GM12801 (cell line): ENCODE measurements around the gene RNASEH2A.

ENCODE experiments used
- TF ChIP-seq, protein P1 (sequence below): IDR thresholded peaks from one replicate; pipeline ENCODE4 v1.5.1; 2011; ENCODE audit warnings: control low read depth; ENCODE audit not compliant: insufficient read length; ENCODE audit errors: extremely low read depth

RNASEH2A gene

DNA sequence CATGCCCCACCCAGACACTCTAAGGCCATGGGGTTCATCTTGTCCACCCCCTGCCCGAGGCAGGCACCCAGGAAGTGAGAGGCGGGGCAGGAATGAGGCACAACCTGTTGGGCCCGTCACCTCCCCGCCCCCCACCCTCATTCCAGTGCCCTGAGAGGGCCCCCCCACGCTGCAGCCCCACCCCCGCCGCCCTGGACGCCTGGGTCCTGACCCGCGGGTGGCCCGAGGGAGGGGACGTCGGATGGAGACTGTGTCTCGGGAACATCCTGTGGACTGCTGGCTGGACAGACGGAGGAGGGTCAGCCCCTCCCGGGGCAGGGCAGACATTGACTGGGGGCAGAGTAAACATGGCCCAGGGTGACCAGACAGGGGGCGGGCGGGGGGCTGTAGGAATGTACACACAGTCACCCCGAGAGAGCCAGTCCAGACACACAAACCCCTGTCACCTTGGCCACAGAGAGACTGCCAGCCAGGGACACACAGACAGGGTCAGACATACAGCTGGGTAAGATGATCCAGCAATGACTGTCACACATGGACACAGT is 22.5 kb upstream of the RNASEH2A start:
- TF ChIP-seq, protein P1, sequence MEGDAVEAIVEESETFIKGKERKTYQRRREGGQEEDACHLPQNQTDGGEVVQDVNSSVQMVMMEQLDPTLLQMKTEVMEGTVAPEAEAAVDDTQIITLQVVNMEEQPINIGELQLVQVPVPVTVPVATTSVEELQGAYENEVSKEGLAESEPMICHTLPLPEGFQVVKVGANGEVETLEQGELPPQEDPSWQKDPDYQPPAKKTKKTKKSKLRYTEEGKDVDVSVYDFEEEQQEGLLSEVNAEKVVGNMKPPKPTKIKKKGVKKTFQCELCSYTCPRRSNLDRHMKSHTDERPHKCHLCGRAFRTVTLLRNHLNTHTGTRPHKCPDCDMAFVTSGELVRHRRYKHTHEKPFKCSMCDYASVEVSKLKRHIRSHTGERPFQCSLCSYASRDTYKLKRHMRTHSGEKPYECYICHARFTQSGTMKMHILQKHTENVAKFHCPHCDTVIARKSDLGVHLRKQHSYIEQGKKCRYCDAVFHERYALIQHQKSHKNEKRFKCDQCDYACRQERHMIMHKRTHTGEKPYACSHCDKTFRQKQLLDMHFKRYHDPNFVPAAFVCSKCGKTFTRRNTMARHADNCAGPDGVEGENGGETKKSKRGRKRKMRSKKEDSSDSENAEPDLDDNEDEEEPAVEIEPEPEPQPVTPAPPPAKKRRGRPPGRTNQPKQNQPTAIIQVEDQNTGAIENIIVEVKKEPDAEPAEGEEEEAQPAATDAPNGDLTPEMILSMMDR: no peak

DNA sequence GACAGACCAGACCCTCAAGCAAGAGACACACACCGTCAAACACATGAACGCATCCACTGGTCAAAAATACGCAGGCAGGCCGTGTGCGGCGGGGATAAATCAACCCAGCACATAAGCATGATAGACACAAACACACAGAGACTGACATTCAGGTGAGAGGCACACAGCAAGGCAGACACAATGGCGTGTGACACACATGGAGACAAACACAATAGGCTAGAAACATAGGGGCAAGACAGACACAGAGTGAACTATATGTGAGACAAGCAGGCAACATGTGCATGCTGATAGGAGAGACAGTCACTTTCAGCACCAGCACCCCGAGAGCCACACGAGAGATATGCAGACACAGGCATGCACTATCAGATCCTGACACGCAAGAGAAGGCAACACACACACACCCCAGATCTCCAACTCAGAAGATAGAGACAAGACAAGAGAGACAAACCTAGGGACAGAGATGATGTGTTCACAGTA is 22.0 kb upstream of the RNASEH2A start:
- TF ChIP-seq, protein P1: no peak

DNA sequence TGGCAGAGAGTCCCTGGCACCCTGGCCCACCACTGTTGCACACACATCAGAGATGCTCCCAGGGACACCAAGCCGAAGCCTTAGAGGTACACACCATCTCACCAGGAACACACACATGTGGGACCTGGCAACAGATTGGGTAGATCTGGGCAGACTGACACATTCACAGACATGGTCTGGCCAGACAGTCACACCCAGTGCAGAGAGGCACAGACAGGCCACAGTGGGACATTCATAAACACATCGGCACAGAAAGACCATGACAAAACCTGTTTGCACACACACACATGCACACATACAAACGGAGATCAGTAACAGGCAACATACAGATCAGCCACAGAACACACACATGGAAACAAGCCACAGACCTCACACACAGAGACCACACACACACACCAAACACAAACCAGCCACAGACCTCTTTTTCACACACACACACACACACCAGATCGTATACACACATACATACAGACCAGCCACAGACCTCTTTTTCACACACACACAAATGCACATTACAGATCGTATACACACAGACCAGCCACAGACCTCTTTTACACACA is 21.4 kb upstream of the RNASEH2A start:
- TF ChIP-seq, protein P1: no peak

DNA sequence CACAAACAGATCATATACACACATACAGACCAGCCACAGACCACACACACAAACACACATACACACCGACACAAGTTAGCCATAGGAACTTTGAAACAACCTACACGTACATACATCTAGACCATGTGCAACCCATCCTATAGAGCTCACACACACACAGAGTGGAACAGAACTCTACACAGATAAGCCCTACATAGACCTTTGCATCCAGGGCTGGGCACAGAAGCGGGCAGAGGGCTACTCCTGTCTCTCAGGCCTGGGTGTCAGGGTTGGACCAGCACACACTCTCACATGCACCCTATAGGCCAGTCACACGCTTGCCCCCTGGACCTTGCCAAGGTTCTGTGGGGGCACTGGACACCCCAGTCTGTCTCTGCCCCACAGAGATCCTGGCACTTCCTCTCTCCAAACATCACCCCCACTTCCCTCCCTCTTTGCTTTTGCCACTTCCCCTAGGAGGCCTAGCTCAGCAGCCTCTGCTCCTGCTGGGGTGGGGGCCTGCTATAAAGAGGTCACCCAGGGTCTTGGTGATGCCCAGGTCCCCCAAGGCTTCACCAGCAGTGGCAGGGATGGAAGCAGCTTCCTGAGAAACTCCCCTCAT is 20.9 kb upstream of the RNASEH2A start:
- TF ChIP-seq, protein P1: no peak

DNA sequence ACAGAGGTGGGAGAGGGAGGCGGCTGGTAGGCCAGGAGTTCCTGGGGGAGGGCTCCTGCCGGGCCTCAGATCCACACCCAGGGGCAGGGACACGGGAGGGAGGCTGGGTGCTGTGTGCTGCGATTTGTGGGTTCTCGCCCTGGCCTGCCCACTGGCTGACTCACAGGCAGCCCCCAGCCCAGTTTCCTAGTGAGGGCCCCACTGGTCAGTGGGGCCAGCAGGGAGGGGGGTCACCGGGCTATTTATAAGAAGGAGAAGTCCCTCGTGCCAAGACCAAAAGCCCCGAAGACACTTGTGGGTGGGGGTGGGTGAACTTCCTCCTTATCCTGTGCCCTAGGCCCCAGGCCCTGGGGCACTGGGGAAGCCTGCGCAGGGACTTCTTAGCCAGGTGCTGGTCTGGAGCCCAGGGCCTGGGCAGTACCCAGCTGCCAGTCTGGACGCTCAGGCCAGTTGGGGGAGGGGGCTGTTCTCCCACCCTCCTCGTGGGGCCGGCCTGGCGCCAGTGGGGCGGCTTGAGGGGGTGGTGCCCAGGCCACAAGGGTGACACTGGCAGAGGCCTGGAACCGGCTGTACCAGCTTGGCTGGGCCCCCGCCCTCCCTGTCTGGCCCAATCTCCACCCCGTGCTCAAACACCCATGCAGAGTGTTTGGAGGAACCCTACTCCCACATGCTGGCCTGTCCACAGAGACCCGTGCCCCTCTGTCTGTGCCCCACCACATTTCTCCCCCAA is 20.1 kb upstream of the RNASEH2A start:
- TF ChIP-seq, protein P1: no peak

DNA sequence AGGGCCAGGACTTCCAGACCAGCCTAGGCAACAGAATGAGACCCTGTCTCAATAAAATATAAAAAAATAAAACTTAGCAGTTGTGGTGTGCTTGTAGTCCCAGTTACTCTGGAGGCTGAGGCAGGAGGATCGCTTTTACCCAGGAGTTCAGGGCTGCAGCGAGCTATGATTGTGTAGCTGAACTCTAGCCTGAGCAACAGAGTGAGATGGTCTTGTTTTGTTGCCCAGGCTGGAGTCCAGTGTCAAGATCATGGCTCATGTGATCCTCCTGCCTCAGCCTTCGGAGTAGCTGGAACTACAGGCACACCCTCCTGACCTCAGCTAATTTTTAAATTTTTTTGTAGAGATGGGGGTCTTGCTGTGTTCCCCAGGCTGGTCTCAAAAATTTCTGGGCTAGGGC is 19.4 kb upstream of the RNASEH2A start:
- TF ChIP-seq, protein P1: no peak

DNA sequence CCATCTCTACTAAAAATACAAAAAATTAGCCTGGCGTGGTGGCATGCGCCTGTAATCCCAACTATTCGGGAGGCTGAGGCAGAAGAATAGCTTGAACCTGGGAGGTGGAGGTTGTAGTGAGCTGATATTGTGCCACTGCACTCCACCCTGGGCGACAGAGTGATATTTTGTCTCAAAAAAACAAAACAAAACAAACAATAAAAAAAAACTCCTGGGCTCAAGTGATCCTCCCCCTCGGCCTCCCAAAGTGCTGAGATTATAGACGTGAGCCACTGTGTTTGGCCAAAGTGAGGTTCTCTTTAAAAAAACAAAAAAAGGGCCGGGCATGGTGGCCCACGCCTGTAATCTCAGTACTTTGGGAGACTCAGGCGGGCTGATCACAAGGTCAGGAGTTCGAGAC is 18.9 kb upstream of the RNASEH2A start:
- TF ChIP-seq, protein P1: no peak
